Measurements from ENCODE around the gene ZFPM1.

ZFPM1 gene

GRCh38 chr16:88418869-88419268, 34.2 kb upstream of the ZFPM1 start:
- no peak for TF ChIP-seq CTCF (conservative IDR thresholded peaks at IDR 0.05; ENCODE audit: low read length)
- DNase-seq (ENCODE audit: low read depth), result no peak
- H3K4me3 ChIP-seq (ENCODE audit: low read length), result no peak overlapping the region

GRCh38 chr16:88419790-88420189, 33.3 kb upstream of the ZFPM1 start:
- no peak for DNase-seq (ENCODE audit: low read depth)
- no peak overlapping the region for H3K4me3 ChIP-seq (ENCODE audit: low read length)
- no peak for TF ChIP-seq CTCF (conservative IDR thresholded peaks at IDR 0.05; ENCODE audit: low read length)

DNA sequence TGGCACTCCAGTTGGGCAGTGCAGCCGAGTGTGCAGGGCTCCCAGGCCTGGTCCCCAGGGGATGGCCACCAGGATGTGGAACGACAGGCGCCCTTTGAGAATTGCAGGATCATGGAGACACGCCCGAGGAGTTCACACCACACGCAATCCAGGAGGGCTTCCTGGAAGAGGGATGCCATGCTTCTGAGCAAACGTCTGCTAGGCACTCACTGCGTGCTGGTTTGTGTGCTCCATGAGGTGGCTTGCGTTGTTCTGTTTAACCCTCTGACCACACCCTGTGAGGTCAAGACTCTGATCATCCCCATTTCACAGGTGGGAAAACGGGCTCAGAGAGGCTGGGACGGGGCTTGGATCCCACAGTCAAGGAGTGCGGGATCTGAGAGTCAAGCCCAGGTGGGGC, 32.6 kb upstream of the ZFPM1 start:
- no peak for TF ChIP-seq CTCF (conservative IDR thresholded peaks at IDR 0.05; ENCODE audit: low read length)

DNA sequence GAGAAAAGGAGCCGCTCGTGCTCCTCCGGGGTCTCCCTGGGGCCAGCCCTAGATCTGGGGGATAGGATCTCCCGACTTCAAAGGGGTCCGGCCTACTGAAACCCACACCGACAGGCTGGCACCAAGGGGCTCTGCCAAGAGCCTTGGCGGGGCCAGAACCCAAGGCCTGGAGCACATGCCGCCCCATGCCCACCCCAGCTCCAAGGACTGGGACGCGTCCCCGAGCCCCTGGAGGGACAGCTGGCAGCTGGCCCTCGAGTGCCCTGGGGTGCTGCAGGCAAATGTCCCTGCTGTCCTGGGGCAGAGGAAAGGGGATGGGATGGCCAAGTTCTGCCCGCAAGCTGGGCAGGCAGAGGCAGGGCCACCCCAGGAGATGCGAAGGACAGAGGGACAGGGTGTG, 31.8 kb upstream of the ZFPM1 start:
- H3K4me3 ChIP-seq (ENCODE audit: low read length), result no peak overlapping the region
- no peak for DNase-seq (ENCODE audit: low read depth)
- TF ChIP-seq CTCF (conservative IDR thresholded peaks at IDR 0.05; ENCODE audit: low read length), result no peak

More for the DNA sequence above, 32.6 kb upstream of the ZFPM1 start:
- H3K4me3 ChIP-seq (ENCODE audit: low read length), result no peak overlapping the region
- DNase-seq (ENCODE audit: low read depth), result no peak

GRCh38 chr16:88421871-88422433, 31.1 kb upstream of the ZFPM1 start:
- no peak overlapping the region for H3K4me3 ChIP-seq (ENCODE audit: low read length)
- no peak for TF ChIP-seq CTCF (conservative IDR thresholded peaks at IDR 0.05; ENCODE audit: low read length)
- no peak for DNase-seq (ENCODE audit: low read depth)

- no peak for DNase-seq (ENCODE audit: low read depth)
- TF ChIP-seq CTCF (conservative IDR thresholded peaks at IDR 0.05; ENCODE audit: low read length), result no peak
- no peak overlapping the region for H3K4me3 ChIP-seq (ENCODE audit: low read length)
Observed at GRCh38 chr16:88422733-88423447, 30.2 kb upstream of the ZFPM1 start.

GRCh38 chr16:88423448-88423850, 29.6 kb upstream of the ZFPM1 start:
- no peak overlapping the region for H3K4me3 ChIP-seq (ENCODE audit: low read length)
- TF ChIP-seq CTCF (conservative IDR thresholded peaks at IDR 0.05; ENCODE audit: low read length), result no peak
- DNase-seq (ENCODE audit: low read depth), result no peak
